ENCODE data around the gene MTREX.

Gene MTREX

GRCh38 chr5:55385846-55386245 lies 78.1 kb downstream of the MTREX start:
- no peak for DNase-seq

- no peak for DNase-seq
Observed at GRCh38 chr5:55386356-55386755, 78.6 kb downstream of the MTREX start.

- DNase-seq: no peak
Observed at GRCh38 chr5:55387865-55388264, 80.1 kb downstream of the MTREX start.

GRCh38 chr5:55391707-55392106 lies 83.9 kb downstream of the MTREX start:
- no peak for DNase-seq

- DNase-seq: no peak
Observed at GRCh38 chr5:55392669-55393068, 84.9 kb downstream of the MTREX start.

- no peak for DNase-seq
Observed at GRCh38 chr5:55393501-55394175, 85.8 kb downstream of the MTREX start.

GRCh38 chr5:55402199-55402598 lies 94.4 kb downstream of the MTREX start:
- no peak for DNase-seq

- DNase-seq: no peak
Observed at GRCh38 chr5:55406292-55406691, 98.5 kb downstream of the MTREX start.

- no peak for DNase-seq
Observed at GRCh38 chr5:55407059-55407684, 99.4 kb downstream of the MTREX start.

- no peak for DNase-seq
Observed at GRCh38 chr5:55407984-55408383, 100.2 kb downstream of the MTREX start.

- DNase-seq: no peak
Observed at GRCh38 chr5:55409775-55410174, 102.0 kb downstream of the MTREX start.

- DNase-seq: no peak
Observed at GRCh38 chr5:55410845-55411244, 103.1 kb downstream of the MTREX start.

- no peak for DNase-seq
Observed at GRCh38 chr5:55411876-55412275, 104.1 kb downstream of the MTREX start.

GRCh38 chr5:55413644-55414043 lies 105.9 kb downstream of the MTREX start:
- DNase-seq: no peak

- no peak for DNase-seq
Observed at GRCh38 chr5:55415071-55415470, 107.3 kb downstream of the MTREX start.

- no peak for DNase-seq
Observed at GRCh38 chr5:55416306-55416705, 108.5 kb downstream of the MTREX start.

GRCh38 chr5:55418994-55419968 lies 111.5 kb downstream of the MTREX start:
- no peak for DNase-seq

- no peak for DNase-seq
Observed at GRCh38 chr5:55421074-55421529, 113.3 kb downstream of the MTREX start.

GRCh38 chr5:55426455-55426854 lies 118.7 kb downstream of the MTREX start:
- DNase-seq: no peak

GRCh38 chr5:55427157-55427556 lies 119.4 kb downstream of the MTREX start:
- no peak for DNase-seq

- no peak for DNase-seq
Observed at GRCh38 chr5:55429221-55429612, 121.4 kb downstream of the MTREX start.

- DNase-seq: peak; percentile 5
Observed at GRCh38 chr5:55429613-55430253, 121.9 kb downstream of the MTREX start.

- no peak for DNase-seq
Observed at GRCh38 chr5:55432549-55432948, 124.8 kb downstream of the MTREX start.

Measured in SHP77 treated with DMSO at 0.1 percent for 48 hours (cell line).